IPS-18c (cell line): ENCODE results near the gene PLAU.
"Not testable (repeated sequence)": the region's sequence is repeated elsewhere in the genome, so short reads cannot be mapped to it uniquely, and the experiment has no call there.

ENCODE experiments used
- H3K4me3 ChIP-seq: 2 replicates; pipeline ENCODE4 v1.7.0; 2013; ENCODE audit warnings: low read depth, mild to moderate bottlenecking, low read length, moderate library complexity; ENCODE audit not compliant: insufficient read depth
- H3K9me3 ChIP-seq: one replicate; pipeline ENCODE4 v1.6.1; 2013; ENCODE audit warnings: mild to moderate bottlenecking, low read length, moderate library complexity; ENCODE audit not compliant: control insufficient read depth, insufficient read depth

Gene PLAU

GRCh38 chr10:73908853-73909539 is 1.9 kb upstream of the PLAU start:
- Histone ChIP-seq H3K9me3 (no peaks in the 10 kb centered on the region), H3K4me3 (no peak overlapping the region; the same call in 1 of the 2 replicates)

GRCh38 chr10:73909540-73910115 is 1.3 kb upstream of the PLAU start:
- Histone ChIP-seq H3K9me3 (no peaks in the 10 kb centered on the region), H3K4me3 (no peak overlapping the region)

- Histone ChIP-seq H3K4me3 (peak overlapping the region; percentile 78), H3K9me3 (no peaks in the 10 kb centered on the region)
Observed at GRCh38 chr10:73910401-73910763, 550 bp upstream of the PLAU start.

- Histone ChIP-seq H3K9me3 (no peaks in the 10 kb centered on the region), H3K4me3 (peak overlapping the region; percentile 78)
Observed at GRCh38 chr10:73911553-73912004, 647 bp downstream of the PLAU start.

GRCh38 chr10:73914036-73914435 is 3.1 kb downstream of the PLAU start:
- H3K4me3 ChIP-seq = peak overlapping the region; percentile 24; the same call in 1 of the 2 replicates
- no peaks in the 10 kb centered on the region for H3K9me3 ChIP-seq

- Histone ChIP-seq H3K4me3 (no peak overlapping the region), H3K9me3 (no peaks in the 10 kb centered on the region)
Observed at GRCh38 chr10:73915206-73915851, 4.4 kb downstream of the PLAU start.

- Histone ChIP-seq H3K9me3 (no peaks in the 10 kb centered on the region), H3K4me3 (no peak overlapping the region)
Observed at GRCh38 chr10:73916761-73917470, 6.0 kb downstream of the PLAU start.

- no peaks in the 10 kb centered on the region for H3K9me3 ChIP-seq
- no peak overlapping the region for H3K4me3 ChIP-seq
Observed at GRCh38 chr10:73917566-73918305, 6.8 kb downstream of the PLAU start.

GRCh38 chr10:73919481-73919880 is 8.5 kb downstream of the PLAU start:
- H3K4me3 ChIP-seq, H3K9me3 ChIP-seq: not testable (repeated sequence)

- no peak overlapping the region for H3K4me3 ChIP-seq
- H3K9me3 ChIP-seq = no peaks in the 10 kb centered on the region
Observed at GRCh38 chr10:73920089-73920488, 9.2 kb downstream of the PLAU start.

GRCh38 chr10:73922007-73922863 is 11.3 kb downstream of the PLAU start:
- Histone ChIP-seq H3K9me3 (no peaks in the 10 kb centered on the region), H3K4me3 (no peak overlapping the region)

- no peaks in the 10 kb centered on the region for H3K9me3 ChIP-seq
- H3K4me3 ChIP-seq = no peak overlapping the region
Observed at GRCh38 chr10:73922864-73923133, 11.9 kb downstream of the PLAU start.

GRCh38 chr10:73923935-73924598 is 13.1 kb downstream of the PLAU start:
- H3K4me3 ChIP-seq = no peak overlapping the region
- H3K9me3 ChIP-seq = no peaks in the 10 kb centered on the region

- Histone ChIP-seq H3K4me3 (no peak overlapping the region), H3K9me3 (no peaks in the 10 kb centered on the region)
Observed at GRCh38 chr10:73924935-73925334, 14.0 kb downstream of the PLAU start.

- Histone ChIP-seq H3K9me3 (no peaks in the 10 kb centered on the region), H3K4me3 (no peak overlapping the region)
Observed at GRCh38 chr10:73925539-73925938, 14.6 kb downstream of the PLAU start.

GRCh38 chr10:73926152-73926764 is 15.3 kb downstream of the PLAU start:
- Histone ChIP-seq H3K9me3 (no peaks in the 10 kb centered on the region), H3K4me3 (no peak overlapping the region)
